HG02623 (cell line): Measurements from ENCODE around the gene EVA1A.
"Not testable (repeated sequence)": the region's sequence is repeated elsewhere in the genome, so short reads cannot be mapped to it uniquely, and the experiment has no call there.

Experiments
- ATAC-seq: cut with Tn5 transposase; IDR thresholded peaks from one replicate; pipeline ENCODE4 v1.9.1; 2021; ENCODE audit warnings: moderate library complexity; ENCODE audit not compliant: unreplicated experiment

Gene EVA1A

GRCh38 chr2:75489721-75490120 lies 71.0 kb downstream of the EVA1A start:
- ATAC-seq: no peak

DNA sequence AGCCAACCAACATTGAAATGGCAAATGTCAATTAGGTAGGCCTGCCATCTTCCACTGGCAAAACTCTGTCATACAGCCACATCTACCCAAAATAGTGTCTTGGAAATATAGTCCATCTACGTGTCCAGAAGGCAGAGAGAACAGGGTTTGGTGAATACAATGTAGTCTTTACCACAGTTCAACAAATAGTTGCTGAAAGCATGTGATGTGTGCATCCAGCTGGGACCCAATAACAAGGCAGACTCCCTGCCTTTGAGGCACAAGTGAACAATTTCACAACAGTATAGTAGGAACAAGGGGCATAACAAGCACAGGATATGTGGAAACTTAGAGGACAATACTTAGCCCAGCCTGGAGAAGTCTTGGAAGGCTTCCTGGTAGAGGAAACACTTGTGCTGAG lies 72.6 kb downstream of the EVA1A start:
- ATAC-seq: no peak

DNA sequence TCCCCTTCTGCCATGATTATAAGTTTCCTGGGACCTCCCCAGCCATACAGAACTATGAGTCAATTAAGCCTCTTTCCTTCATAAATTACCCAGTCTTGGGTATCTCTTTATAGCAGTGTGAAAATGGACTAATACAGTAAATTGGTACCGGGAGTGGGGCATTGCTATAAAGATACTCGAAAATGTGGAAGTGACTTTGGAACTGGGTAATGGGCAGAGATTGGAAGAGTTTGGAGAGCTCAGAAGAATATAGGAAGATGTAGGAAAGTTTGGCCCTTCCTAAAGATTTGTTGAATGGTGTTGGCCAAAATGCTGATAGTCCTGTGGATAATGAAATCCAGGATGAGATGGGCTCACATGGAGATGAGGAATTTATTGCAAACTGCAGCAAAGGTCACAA lies 74.0 kb downstream of the EVA1A start:
- not testable (repeated sequence) for ATAC-seq

GRCh38 chr2:75484840-75485239 lies 75.9 kb downstream of the EVA1A start:
- no peak for ATAC-seq

GRCh38 chr2:75483878-75484277 lies 76.9 kb downstream of the EVA1A start:
- no peak for ATAC-seq

DNA sequence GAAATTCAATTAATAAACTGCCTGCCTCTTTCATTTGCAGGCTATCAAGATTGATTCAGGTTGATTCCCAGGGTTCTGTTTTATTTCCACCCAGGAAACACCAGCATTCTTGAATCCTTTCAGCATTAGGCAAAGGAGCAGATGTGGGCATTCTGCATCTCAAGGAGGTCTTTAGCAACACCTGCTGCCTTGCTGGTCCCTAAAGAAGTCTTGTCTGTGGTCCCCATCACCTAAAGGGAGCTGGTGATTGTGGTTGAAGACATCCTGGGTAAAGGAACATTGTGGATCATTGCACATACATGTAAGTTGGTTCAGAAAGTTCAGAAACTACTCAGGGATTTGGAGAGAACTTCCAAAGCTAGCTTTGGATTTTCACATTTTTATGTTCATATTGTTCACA lies 78.3 kb downstream of the EVA1A start:
- ATAC-seq: no peak

DNA sequence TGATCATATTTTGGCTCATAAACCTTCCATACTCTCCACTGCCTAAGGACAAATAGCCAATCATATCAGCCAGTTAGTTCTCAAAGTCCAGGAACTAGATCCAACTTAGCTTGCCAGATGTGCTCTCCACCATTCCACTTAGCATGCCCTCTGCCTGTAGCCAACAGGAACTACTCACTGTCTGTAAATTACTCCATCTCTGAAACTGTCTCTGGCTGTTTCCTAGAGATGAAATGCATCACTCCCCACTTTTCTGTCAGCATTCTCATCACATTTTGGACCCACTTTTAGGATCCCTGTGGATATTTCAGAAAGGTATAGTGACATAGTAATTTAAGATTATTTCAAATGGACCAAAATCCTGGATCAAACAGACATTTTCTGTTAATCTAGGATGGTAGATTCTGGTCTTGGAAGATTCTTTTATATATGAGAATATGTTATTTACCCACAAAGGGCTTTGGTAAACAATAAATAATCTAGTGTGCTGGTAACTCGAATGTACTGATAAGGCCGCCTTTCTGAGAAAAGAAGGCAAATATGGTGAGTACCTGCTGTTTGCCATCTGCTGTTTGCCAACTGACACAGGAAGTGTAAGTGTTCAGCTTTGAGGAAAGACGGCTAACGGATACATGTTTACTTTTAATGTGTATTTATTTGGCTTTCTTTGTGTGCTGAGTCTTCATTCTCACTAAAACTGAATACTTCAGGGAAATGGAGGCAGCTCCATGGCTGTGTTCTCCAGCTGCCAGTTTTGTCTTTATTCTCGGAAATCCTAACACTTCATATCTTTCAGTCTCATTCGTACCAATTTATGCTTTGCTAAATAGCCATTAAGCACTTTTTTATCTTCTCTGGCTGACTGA lies 79.5 kb downstream of the EVA1A start:
- ATAC-seq: no peak

- not testable (repeated sequence) for ATAC-seq
Measured at GRCh38 chr2:75477696-75478095, 83.0 kb downstream of the EVA1A start.

DNA sequence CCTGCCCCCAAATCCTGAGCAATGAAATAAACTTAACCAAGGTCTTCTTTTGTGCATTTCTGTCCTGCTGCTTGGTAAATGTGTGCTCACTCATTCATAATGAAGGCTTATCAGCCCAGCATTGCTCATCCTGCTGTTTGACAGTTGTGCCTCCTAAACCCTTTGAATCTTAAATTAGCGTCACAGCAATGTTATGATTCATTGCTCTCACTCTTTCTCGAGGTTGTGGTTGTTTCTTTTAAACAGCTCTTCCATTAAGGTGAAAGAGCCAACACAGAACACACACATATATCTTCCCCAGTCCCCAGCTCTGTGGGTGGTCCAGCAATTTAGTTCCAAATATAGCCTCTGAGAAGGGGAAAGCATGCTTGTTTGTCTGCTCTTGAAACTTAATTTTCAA lies 84.0 kb downstream of the EVA1A start:
- no peak for ATAC-seq

DNA sequence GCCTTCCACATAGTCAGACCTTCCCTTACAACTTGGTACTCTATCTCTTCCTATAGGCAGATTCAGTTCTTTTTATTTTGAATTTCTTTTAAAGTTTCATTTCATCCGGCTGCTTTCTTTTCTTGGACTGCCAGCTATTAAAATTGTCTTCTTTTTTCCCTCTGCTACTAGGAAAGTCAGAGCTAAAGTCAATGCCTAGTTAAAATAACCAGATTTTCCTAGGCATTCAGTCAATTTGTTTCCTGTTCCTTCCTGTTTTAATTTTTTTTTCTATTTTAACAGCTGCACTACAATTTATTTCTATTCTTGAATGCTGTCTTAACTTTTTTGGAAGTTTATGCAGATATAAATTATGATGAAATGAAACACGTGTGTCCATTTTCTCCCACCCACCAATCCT lies 84.8 kb downstream of the EVA1A start:
- no peak for ATAC-seq

DNA sequence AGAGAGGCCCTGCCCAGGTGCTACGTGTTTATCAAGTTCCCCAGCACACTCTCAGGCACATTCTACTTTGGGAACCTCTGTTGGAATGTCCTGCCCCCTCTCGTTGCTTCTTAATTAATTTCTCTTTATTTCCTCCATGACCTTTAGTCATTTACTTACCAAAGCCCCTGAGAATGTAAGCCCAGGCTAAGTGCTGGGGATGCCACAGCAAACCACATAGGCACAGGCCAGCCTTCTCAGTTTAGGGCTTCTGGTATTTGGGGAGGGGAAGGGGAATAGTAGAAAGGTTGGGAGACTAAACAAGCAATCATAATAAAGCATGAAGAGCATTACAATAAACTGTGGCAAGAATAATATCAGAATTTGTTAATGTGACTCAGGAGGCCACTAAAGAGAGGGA lies 85.7 kb downstream of the EVA1A start:
- ATAC-seq: no peak

DNA sequence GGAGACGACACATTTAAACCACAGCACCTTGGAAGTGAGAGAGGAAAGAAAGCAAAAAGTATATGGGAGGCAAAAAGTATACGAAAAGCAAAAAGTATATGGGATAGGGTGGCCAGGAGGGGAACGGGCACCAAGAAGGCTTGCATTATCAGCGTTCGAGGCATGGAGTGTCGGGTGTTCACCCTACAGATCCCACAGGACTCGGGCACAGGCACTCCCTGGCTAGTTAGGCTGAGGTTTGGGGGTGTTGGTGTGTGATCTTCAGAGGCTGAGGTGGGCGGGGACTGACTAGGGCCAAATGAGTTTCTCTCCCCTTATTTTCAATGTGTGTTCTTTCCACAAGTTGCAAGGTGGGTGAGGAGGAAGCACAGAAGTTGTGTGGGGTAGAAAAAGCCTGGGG lies 86.6 kb downstream of the EVA1A start:
- ATAC-seq: no peak

DNA sequence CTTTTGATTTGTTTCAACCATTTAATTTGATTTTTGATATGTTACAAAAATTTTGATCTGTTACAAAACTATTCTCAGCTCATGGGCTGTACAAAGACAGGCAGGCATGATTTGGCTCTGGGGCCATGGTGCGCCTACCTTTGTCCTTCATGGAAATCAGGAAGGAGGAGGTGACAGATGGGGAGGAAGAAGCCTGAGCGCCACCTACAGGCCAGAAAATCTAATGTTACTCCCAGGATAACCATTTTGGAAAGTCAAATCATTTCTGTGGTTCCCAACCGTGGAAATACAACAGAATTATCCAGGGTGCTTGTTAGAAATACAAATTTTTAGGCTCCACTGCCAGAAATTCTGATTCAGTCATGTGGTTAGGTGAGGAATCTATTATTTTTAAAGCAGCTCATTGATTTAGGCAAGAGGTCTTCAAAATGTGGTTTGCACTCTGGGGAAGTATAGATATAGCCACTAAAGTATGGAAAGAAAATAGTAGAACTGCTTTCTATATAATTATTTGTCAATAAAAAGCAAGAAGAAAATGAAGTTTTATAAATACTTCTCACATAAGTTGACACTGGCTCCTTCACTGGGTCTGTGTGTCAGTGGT lies 93.9 kb downstream of the EVA1A start:
- ATAC-seq: no peak

DNA sequence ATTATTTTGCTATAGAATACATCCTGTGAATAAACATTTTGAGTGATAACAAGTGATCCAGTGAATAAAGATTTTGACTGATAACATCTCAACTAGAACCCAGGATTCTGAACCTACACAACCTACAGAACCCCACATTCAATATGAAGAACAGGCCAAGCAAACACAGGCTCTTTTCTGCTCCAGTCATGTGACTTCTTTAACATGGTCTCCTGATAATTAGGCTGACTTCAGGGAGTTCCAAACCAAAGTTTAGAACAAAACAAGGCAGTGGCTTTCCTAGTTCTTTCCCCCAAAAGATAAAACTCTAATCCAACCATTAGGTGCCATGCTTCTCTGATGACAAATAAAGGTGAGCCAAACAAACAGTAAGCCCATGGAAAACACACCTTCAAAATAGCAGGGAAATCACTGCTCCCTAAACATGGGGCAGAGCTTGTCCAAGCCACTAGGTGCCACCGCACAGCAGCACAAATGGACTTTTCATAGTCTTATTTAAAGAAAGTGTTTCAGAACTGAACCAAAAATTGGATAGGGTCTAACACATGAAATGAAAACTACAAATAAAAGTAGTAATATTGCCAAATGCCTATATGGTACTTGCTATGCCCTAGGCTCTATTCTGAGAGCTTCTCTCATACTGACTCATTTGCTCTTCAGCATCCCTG lies 95.3 kb downstream of the EVA1A start:
- no peak for ATAC-seq

DNA sequence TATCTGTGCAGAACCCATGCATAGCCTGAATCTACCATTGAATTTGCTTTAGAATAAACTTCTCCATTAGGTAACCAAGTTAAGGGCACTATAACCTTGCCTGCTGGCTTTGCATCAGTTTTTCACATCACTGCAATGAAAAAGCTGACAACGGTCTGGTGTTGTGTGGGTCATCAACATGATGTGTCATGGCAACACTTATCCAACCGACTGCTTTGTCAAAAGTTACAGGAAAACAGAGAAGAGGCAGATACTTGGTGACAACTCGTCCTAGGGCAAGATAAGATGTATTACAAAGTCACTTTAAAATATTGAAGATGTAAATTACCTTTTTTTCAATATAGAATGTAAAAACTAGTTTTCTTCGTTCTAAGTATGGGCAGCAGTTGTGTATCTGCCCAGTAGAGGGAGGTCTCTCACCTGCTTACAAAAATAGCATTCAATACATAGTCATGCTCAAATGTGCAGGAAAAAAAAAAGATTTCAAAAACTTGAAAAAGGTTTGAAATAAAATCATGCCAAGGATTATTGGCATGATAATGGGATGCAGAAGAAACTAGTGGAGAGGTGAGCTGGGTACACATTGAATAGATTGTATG lies 96.3 kb downstream of the EVA1A start:
- no peak for ATAC-seq

GRCh38 chr2:75462721-75463120 lies 98.0 kb downstream of the EVA1A start:
- ATAC-seq: no peak

DNA sequence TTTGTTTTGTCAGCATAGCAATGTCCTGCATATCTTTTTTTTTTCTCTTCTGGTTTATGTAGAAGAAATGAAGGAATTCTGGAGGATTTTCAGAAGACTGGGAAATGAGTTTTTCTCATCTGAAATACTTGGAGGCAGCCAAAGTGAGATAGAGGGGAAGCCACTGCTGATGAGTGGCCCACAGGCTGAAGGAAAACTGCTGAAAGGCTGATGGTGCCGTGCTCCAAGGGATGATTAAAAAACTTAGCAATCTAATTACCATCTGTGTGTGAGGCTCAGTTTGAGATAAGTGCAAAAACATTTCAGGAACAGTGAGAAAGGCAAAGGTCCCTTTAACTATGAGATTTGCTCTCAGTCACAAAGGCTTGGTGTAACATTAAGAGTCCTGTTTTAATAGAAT lies 98.5 kb downstream of the EVA1A start:
- no peak for ATAC-seq

- ATAC-seq: no peak
Measured at GRCh38 chr2:75460630-75461029, 100.1 kb downstream of the EVA1A start.

DNA sequence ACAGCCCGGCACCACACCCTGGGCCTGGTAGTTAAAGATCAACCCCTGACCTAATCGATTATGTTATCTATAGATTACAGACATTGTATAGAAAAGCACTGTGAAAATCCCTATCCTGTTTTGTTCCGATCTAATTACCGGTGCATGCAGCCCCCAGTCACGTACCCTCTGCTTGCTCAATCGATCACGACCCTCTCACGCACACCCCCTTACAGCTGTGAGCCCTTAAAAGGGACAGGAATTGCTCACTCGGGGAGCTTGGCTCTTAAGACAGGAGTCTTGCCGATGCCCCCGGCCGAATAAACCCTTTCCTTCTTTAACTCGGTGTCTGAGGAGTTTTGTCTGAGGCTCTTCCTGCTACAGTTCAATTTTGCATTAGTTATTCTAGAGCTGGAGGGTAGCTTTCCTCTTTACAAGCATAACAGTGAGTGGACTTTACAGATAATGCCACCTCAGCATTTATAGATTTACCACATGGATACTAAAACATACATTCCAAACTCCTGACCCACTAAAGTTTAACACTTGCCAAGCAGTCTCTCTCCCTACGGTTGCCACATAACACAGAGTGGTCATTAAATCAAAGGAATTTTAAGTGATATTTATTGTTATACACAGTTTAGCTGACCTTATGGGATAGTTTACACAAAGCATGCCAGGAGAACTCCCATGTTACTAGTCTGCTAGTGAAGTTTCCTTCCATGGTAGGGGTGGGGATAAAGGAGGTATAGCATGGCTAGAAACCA lies 101.0 kb downstream of the EVA1A start:
- no peak for ATAC-seq

GRCh38 chr2:75458201-75458600 lies 102.5 kb downstream of the EVA1A start:
- ATAC-seq: no peak

DNA sequence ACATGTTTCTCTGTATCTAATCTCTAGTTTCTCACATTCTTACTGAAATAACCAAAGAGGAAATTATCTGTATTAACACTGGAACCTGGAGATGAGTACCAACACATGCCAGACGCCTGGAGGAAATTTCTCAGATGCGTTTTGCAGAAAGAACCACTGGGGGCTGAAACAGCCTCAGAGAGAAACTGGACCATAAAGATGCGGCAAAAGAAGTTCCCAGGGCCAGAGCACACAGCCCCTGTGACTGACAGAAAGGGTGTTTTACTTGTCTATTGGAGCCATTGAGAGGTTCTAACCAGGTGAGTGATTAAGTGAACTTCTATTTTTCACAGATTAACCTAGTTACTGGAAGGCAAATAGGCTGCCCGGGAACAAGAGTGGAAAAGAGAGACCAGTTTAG lies 103.9 kb downstream of the EVA1A start:
- no peak for ATAC-seq
